Retinal pigment epithelial cell (primary cell): ENCODE data around the gene SPATA17.

Source experiments
- DNase-seq: peaks from one replicate; pipeline ENCODE4 v3.0.0-alpha.2; 2010; ENCODE audit warnings: low read depth
- H3K4me3 ChIP-seq: 2 replicates; pipeline ENCODE4 v1.5.1; 2011; ENCODE audit warnings: mild to moderate bottlenecking, low read length, control low read depth, moderate library complexity
- TF ChIP-seq, protein P1 (sequence below): conservative IDR thresholded peaks from 2 replicates; pipeline ENCODE4 v1.5.1; 2011; ENCODE audit warnings: low read depth, low read length, control low read depth, inconsistent platforms

SPATA17 gene

DNA sequence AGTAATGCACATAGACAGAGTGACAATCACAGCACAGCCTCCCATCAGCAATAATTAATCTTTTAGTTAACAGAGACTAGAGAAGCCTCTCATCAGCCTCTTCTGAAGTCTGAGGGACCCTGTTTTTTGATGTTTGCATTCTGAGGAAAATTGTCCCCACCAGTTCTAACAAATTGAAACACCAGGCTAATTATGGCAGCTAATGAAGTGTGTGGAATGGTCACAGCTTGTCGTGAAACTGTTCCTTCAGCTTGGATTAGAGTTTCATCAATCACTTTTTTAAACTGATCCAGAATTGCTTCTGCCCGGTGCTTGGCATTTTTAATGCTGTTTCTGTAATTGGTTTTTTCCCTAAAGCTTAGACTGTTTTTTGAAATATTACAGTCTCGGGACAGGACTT, 208.0 kb downstream of the SPATA17 start:
- H3K4me3 ChIP-seq: no peak overlapping the region
- DNase-seq: no peak
- TF ChIP-seq, protein P1, sequence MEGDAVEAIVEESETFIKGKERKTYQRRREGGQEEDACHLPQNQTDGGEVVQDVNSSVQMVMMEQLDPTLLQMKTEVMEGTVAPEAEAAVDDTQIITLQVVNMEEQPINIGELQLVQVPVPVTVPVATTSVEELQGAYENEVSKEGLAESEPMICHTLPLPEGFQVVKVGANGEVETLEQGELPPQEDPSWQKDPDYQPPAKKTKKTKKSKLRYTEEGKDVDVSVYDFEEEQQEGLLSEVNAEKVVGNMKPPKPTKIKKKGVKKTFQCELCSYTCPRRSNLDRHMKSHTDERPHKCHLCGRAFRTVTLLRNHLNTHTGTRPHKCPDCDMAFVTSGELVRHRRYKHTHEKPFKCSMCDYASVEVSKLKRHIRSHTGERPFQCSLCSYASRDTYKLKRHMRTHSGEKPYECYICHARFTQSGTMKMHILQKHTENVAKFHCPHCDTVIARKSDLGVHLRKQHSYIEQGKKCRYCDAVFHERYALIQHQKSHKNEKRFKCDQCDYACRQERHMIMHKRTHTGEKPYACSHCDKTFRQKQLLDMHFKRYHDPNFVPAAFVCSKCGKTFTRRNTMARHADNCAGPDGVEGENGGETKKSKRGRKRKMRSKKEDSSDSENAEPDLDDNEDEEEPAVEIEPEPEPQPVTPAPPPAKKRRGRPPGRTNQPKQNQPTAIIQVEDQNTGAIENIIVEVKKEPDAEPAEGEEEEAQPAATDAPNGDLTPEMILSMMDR: no peak

DNA sequence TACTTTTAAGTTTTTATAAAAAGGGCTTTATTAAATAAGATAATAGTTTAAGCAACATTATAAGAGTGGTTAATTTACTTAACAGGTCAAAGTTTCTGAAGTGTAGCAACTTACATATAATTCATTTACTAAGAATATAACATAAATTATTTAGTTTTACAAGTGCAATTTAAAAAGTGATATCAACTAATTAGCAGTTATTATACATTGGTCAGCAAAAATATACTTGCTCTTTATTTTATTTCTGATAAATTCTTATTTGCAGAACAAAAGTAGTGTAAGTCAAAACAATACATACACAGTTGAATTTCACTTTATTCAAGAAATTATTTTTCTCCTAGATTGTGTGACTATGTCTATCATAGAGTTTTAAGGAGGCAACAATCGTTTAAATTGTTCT, 215.6 kb downstream of the SPATA17 start:
- TF ChIP-seq, protein P1: no peak
- DNase-seq: no peak
- no peak overlapping the region for H3K4me3 ChIP-seq

DNA sequence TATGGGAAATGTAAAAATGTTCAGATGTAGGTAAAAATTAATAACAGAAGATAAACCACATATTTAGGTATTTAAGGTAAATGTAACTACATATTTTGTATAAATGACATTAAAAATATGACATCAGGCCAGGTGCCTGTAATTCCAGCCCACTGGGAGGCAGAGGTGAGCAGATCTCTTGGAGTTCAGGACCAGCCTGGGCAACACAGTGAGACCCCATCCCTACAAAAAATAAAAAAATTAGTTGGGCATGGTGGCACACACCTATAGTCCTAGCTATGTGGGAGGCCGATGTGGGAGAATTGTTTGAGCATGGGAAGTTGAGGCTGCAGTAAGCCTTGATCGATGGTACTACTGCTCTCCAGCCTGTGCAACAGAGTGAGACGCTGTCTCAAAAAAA, 216.5 kb downstream of the SPATA17 start:
- H3K4me3 ChIP-seq: no peak overlapping the region
- DNase-seq: no peak
- TF ChIP-seq, protein P1: no peak

DNA sequence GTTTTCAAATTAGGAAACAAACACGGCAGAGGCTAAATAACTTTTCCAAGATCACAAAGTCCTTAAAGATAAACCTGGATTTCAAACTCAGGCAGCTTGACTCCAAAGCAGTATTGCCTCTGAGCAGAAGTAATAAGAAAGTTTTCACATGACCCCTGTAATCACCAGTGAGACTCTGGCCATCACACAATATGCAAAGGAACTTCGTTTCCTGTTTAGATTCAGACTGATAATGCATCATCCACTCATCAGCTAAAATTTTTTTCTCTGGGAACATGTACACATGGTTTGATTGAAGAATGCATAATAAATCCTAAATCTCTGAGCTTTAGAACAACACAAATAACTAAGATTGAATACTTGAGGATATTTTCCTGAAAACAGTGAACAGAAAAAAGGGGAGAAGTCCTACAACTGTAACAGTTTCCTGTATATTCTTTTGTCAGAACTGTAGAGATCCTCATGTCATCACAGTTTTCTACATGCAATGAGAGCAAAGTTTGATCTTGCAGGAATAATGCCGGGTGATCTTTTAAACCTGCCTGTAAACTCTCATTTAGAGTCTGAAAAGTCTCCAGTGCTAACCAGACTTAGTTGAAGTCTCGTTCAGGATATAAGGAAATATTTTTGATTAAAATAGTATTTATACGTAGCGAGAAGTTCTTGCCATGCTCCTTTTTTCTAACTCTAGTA, 225.3 kb downstream of the SPATA17 start:
- no peak overlapping the region for H3K4me3 ChIP-seq
- no peak for DNase-seq
- TF ChIP-seq, protein P1: no peak

DNA sequence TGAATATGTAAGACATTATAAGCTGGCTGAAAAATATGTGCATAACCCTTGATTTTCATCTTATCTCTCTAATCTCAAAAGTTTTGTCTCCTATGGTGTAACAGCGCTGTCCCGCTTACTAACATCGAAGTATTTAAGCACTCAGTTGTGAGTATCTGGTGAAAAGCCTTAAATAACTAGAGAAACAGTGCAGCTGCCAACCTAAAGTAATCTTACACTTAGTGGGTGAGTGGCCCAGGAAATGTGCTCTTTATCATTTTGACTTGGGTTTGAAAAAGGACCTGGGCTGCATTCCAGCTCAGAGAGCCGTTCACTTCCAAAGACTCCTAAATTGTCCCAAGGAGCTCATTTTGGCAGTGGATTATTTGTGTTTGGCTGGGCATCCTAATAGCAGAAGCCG, 225.9 kb downstream of the SPATA17 start:
- H3K4me3 ChIP-seq: no peak overlapping the region
- DNase-seq: no peak
- TF ChIP-seq, protein P1: no peak

DNA sequence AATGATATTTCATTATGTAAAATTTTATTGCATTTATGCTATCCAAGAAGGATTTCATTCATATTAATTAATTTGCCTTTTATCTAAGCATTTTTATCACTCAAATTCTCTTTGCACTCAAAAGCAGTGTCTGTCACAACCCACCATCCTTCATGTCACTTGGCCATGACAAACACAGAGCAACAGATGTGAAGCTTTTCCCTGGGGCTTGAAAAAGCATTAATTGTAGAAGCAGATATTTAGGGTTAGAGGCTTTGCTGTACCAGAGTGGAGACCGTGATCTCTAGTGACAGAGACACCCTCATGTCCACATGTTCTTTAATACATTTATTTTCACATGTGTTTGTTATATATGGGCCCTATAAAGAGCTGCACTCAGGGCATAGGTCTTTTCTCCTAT, 230.5 kb downstream of the SPATA17 start:
- TF ChIP-seq, protein P1: no peak
- no peak for DNase-seq
- H3K4me3 ChIP-seq: no peak overlapping the region

DNA sequence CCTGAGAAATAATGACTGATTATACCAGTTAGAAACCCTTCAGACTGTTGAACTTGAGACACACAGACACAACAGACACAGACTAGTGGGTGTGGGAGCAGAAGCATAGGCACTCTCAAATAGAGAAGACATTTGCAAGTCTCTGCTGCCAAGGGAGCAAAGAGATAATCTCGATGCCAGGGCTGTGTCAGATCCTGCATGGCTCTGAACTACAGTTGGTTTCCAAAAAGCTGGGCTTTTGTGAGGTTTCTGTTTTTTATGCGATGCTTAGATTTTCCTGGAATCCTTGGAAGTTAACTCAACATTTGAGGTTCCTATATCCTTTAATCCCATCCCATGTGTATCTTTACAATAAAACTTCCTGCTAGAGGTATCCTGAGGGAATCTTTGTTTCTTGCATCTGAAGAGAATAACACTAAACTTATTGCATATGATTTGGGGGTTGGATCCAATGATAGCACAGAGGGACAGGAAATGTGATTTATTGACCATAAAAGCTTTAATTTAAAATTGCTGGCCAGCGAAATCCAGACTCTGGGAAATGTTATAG, 236.4 kb downstream of the SPATA17 start:
- H3K4me3 ChIP-seq: no peak overlapping the region
- no peak for DNase-seq
- TF ChIP-seq, protein P1: no peak
